Karpas-422 (cell line): Measurements from ENCODE around the gene MRPS16. TPM values are rescaled to one million over a fixed set of nuclear protein-coding genes. Genes with fewer than 3 reads are reported as not detected.

Source experiments
- DNase-seq: peaks from one replicate; pipeline ENCODE4 v3.0.0-alpha.2; 2015
- H2AFZ ChIP-seq: fragments of 200-600 bp; sonication (generic); 2 replicates; pipeline ENCODE4 v1.6.1; 2014; ENCODE audit warnings: antibody characterized with exemption, low read length, mixed read lengths
- H3K27ac ChIP-seq: fragments of 200-600 bp; sonication (generic); 2 replicates; pipeline ENCODE4 v1.5.1; 2014; ENCODE audit warnings: mild to moderate bottlenecking, low read length, moderate library complexity
- H3K27me3 ChIP-seq: fragments of 200-600 bp; sonication (generic); 2 replicates; pipeline ENCODE4 v1.6.1; 2014; ENCODE audit warnings: low read length, mixed read lengths
- H3K36me3 ChIP-seq: fragments of 200-600 bp; sonication (generic); 2 replicates; pipeline ENCODE4 v1.6.1; 2014; ENCODE audit warnings: low read length, mixed read lengths; ENCODE audit not compliant: insufficient read depth
- H3K4me1 ChIP-seq: fragments of 200-600 bp; sonication (generic); 2 replicates; pipeline ENCODE4 v1.6.1; 2014; ENCODE audit warnings: mild to moderate bottlenecking, low read length, mixed read lengths
- H3K4me2 ChIP-seq: fragments of 200-600 bp; sonication (generic); 2 replicates; pipeline ENCODE4 v1.6.1; 2014; ENCODE audit warnings: low read length, low read depth, mild to moderate bottlenecking; ENCODE audit not compliant: poor library complexity, severe bottlenecking
- H3K4me3 ChIP-seq: fragments of 200-600 bp; sonication (generic); 2 replicates; pipeline ENCODE4 v1.5.1; 2014; ENCODE audit warnings: mild to moderate bottlenecking, antibody characterized with exemption, low read length, mixed read lengths
- H3K79me2 ChIP-seq: fragments of 200-600 bp; sonication (generic); 2 replicates; pipeline ENCODE4 v1.6.1; 2014; ENCODE audit warnings: mild to moderate bottlenecking, low read length, mixed read lengths
- H3K9ac ChIP-seq: fragments of 200-600 bp; sonication (generic); 2 replicates; pipeline ENCODE4 v1.6.0; 2014; ENCODE audit warnings: low read length
- H3K9me2 ChIP-seq: fragments of 200-600 bp; sonication (generic), shearing (Covaris generic); replicated peaks from 2 replicates; pipeline ENCODE4 v1.6.0; 2014; ENCODE audit warnings: mild to moderate bottlenecking, low read length, moderate library complexity; ENCODE audit not compliant: insufficient read depth
- H3K9me3 ChIP-seq: fragments of 300-700, 200-600 bp; sonication (generic); 2 replicates; pipeline ENCODE4 v1.6.1; 2014; ENCODE audit warnings: low read length, mixed read lengths
- H4K20me1 ChIP-seq: fragments of 200-600 bp; sonication (generic); 2 replicates; pipeline ENCODE4 v1.6.1; 2014; ENCODE audit warnings: mild to moderate bottlenecking, antibody characterized with exemption, low read length, low read depth; ENCODE audit not compliant: insufficient read depth
- total RNA-seq: library from RNA; depleted of rRNA; stranded (reverse); fragments of >200 nt; shearing (Covaris generic); gene quantifications from 2 replicates; pipeline ENCODE4 v1.2.3, GENCODE V29; 2014; ENCODE audit warnings: low replicate concordance

The MRPS16 gene
- total RNA-seq, 1 experiment from 2014 or later = 88.2 TPM

GRCh38 chr10:73233883-73234282, 18.6 kb downstream of the MRPS16 start:
- H3K36me3 ChIP-seq = peaks cover 19% of the 10 kb centered on the region; the same call in 1 of the 2 replicates
- no peak overlapping the region for H3K4me3 ChIP-seq
- no peaks in the 10 kb centered on the region for H3K4me1 ChIP-seq
- H4K20me1 ChIP-seq = no peaks in the 10 kb centered on the region
- H3K9ac ChIP-seq = no peak overlapping the region
- H3K27ac ChIP-seq = no peak overlapping the region
- no peaks in the 10 kb centered on the region for H3K79me2 ChIP-seq
- no peaks in the 10 kb centered on the region for H3K9me2 ChIP-seq
- no peaks in the 10 kb centered on the region for H3K9me3 ChIP-seq
- no peak overlapping the region for H2AFZ ChIP-seq
- H3K27me3 ChIP-seq = no peaks in the 10 kb centered on the region
- no peak for DNase-seq
- no peak overlapping the region for H3K4me2 ChIP-seq

- Histone ChIP-seq H4K20me1 (no peaks in the 10 kb centered on the region), H3K27me3 (no peaks in the 10 kb centered on the region), H2AFZ (no peak overlapping the region), H3K9me3 (no peaks in the 10 kb centered on the region), H3K9me2 (no peaks in the 10 kb centered on the region), H3K4me1 (no peaks in the 10 kb centered on the region), H3K27ac (no peak overlapping the region), H3K36me3 (peaks cover 13% of the 10 kb centered on the region; the same call in 1 of the 2 replicates), H3K4me2 (no peak overlapping the region), H3K79me2 (no peaks in the 10 kb centered on the region), H3K9ac (no peak overlapping the region), H3K4me3 (no peak overlapping the region)
- DNase-seq = no peak
These were observed 19.6 kb downstream of the MRPS16 start for GRCh38 chr10:73232887-73233286.

GRCh38 chr10:73229567-73229966, 22.9 kb downstream of the MRPS16 start:
- no peak overlapping the region for H2AFZ ChIP-seq
- H3K4me2 ChIP-seq = no peak overlapping the region

GRCh38 chr10:73228247-73228646, 24.2 kb downstream of the MRPS16 start:
- H3K4me2 ChIP-seq = no peak overlapping the region
- no peak overlapping the region for H3K27ac ChIP-seq
- DNase-seq = no peak
- no peaks in the 10 kb centered on the region for H3K27me3 ChIP-seq
- H3K9me3 ChIP-seq = no peaks in the 10 kb centered on the region
- H4K20me1 ChIP-seq = no peaks in the 10 kb centered on the region
- H3K4me3 ChIP-seq = no peak overlapping the region
- H3K4me1 ChIP-seq = no peaks in the 10 kb centered on the region
- no peaks in the 10 kb centered on the region for H3K36me3 ChIP-seq
- no peak overlapping the region for H2AFZ ChIP-seq
- no peaks in the 10 kb centered on the region for H3K9me2 ChIP-seq
- H3K9ac ChIP-seq = no peak overlapping the region
- no peaks in the 10 kb centered on the region for H3K79me2 ChIP-seq

More at GRCh38 chr10:73229567-73229966, 22.9 kb downstream of the MRPS16 start:
- no peak for DNase-seq
- H3K9ac ChIP-seq = no peak overlapping the region
- no peaks in the 10 kb centered on the region for H3K9me3 ChIP-seq
- H3K36me3 ChIP-seq = peaks cover 7% of the 10 kb centered on the region; the same call in 1 of the 2 replicates
- no peak overlapping the region for H3K4me3 ChIP-seq
- no peaks in the 10 kb centered on the region for H3K9me2 ChIP-seq
- no peaks in the 10 kb centered on the region for H3K27me3 ChIP-seq
- H4K20me1 ChIP-seq = no peaks in the 10 kb centered on the region
- H3K27ac ChIP-seq = no peak overlapping the region
- H3K4me1 ChIP-seq = no peaks in the 10 kb centered on the region
- no peaks in the 10 kb centered on the region for H3K79me2 ChIP-seq

GRCh38 chr10:73226663-73227062, 25.8 kb downstream of the MRPS16 start:
- Histone ChIP-seq H2AFZ (no peak overlapping the region), H3K9me2 (no peaks in the 10 kb centered on the region), H3K4me3 (no peak overlapping the region), H3K9ac (no peak overlapping the region), H3K4me1 (no peaks in the 10 kb centered on the region), H3K27ac (no peak overlapping the region), H3K4me2 (no peak overlapping the region), H3K36me3 (no peaks in the 10 kb centered on the region), H3K27me3 (no peaks in the 10 kb centered on the region), H3K9me3 (no peaks in the 10 kb centered on the region), H4K20me1 (no peaks in the 10 kb centered on the region), H3K79me2 (no peaks in the 10 kb centered on the region)
- DNase-seq = no peak

- Histone ChIP-seq H4K20me1 (no peaks in the 10 kb centered on the region), H3K9ac (no peak overlapping the region), H3K4me1 (no peaks in the 10 kb centered on the region), H3K9me2 (no peaks in the 10 kb centered on the region), H3K36me3 (no peaks in the 10 kb centered on the region), H3K79me2 (no peaks in the 10 kb centered on the region), H2AFZ (no peak overlapping the region), H3K4me3 (no peak overlapping the region), H3K27ac (no peak overlapping the region), H3K27me3 (no peaks in the 10 kb centered on the region), H3K4me2 (no peak overlapping the region), H3K9me3 (no peaks in the 10 kb centered on the region)
- DNase-seq = no peak
These were observed 26.9 kb downstream of the MRPS16 start for GRCh38 chr10:73225518-73225917.

GRCh38 chr10:73220989-73221388, 31.5 kb downstream of the MRPS16 start:
- H3K27me3 ChIP-seq = no peaks in the 10 kb centered on the region
- DNase-seq = no peak
- H4K20me1 ChIP-seq = no peaks in the 10 kb centered on the region
- no peaks in the 10 kb centered on the region for H3K9me2 ChIP-seq
- H3K9ac ChIP-seq = no peak overlapping the region
- H3K79me2 ChIP-seq = 0 out of 2 replicates have a peak, but pooled peaks cover under 1% of the 10 kb centered on the region
- H3K4me3 ChIP-seq = no peak overlapping the region
- H3K4me1 ChIP-seq = peaks cover 12% of the 10 kb centered on the region
- peaks cover 17% of the 10 kb centered on the region for H3K36me3 ChIP-seq
- H3K9me3 ChIP-seq = no peaks in the 10 kb centered on the region
- no peak overlapping the region for H3K27ac ChIP-seq
- no peak overlapping the region for H2AFZ ChIP-seq
- no peak overlapping the region for H3K4me2 ChIP-seq

- peaks cover 12% of the 10 kb centered on the region for H3K4me1 ChIP-seq
- no peaks in the 10 kb centered on the region for H3K27me3 ChIP-seq
- H4K20me1 ChIP-seq = no peaks in the 10 kb centered on the region
- H3K36me3 ChIP-seq = peaks cover 21% of the 10 kb centered on the region
- no peak overlapping the region for H3K27ac ChIP-seq
- H3K4me3 ChIP-seq = no peak overlapping the region
- H3K9ac ChIP-seq = no peak overlapping the region
- no peak overlapping the region for H3K4me2 ChIP-seq
- H3K9me2 ChIP-seq = no peaks in the 10 kb centered on the region
- no peak for DNase-seq
- no peak overlapping the region for H2AFZ ChIP-seq
- no peaks in the 10 kb centered on the region for H3K9me3 ChIP-seq
- peaks cover 10% of the 10 kb centered on the region; the same call in 1 of the 2 replicates for H3K79me2 ChIP-seq
These were observed 33.1 kb downstream of the MRPS16 start for GRCh38 chr10:73219384-73219783.
